HFFc6 (cell line): Measurements from ENCODE around the gene TTC8. TPM values are rescaled to one million over a fixed set of nuclear protein-coding genes. Genes with fewer than 3 reads are reported as not detected.
A peak's percentile ranks its signal among the peaks of the same experiment; 100 is the strongest.

Source experiments
- DNase-seq: peaks from one replicate; pipeline ENCODE4 v3.0.0-alpha.2; 2018
- H3K27ac Mint-ChIP-seq: 2 replicates; pipeline ENCODE4 v1.8.0; 2020; ENCODE audit warnings: mild to moderate bottlenecking, mixed read lengths
- H3K27me3 Mint-ChIP-seq: 2 replicates; pipeline ENCODE4 v1.8.0; 2021; ENCODE audit warnings: mild to moderate bottlenecking, moderate library complexity, mixed read lengths; ENCODE audit not compliant: insufficient read depth
- H3K36me3 Mint-ChIP-seq: 2 replicates; pipeline ENCODE4 v1.8.0; 2021; ENCODE audit warnings: low read depth, mixed read lengths
- H3K4me1 Mint-ChIP-seq: 2 replicates; pipeline ENCODE4 v1.8.0; 2020; ENCODE audit warnings: low read depth, mixed read lengths
- H3K4me3 Mint-ChIP-seq: 2 replicates; pipeline ENCODE4 v1.8.0; 2020; ENCODE audit warnings: mild to moderate bottlenecking, moderate library complexity, mixed read lengths
- H3K9me3 Mint-ChIP-seq: 2 replicates; pipeline ENCODE4 v1.8.0; 2020; ENCODE audit warnings: mild to moderate bottlenecking, mixed read lengths
- CTCF ChIP-seq: fragments of 200-600 bp; sonication (generic); IDR thresholded peaks from 2 replicates; pipeline ENCODE4 v1.5.0; 2021; ENCODE audit warnings: antibody characterized with exemption, mild to moderate bottlenecking
- total RNA-seq, 6 experiments: library from RNA; stranded (reverse); fragmentation: NEBNext Ultra II Directional; extraction: Animal tissue kit (Norgen Biotek cat#: 25700); gene quantifications; 2 replicates in 1 of 6; 3 replicates in 5 of 6; pipeline ENCODE4 v1.2.3, GENCODE V29; 2021

Gene TTC8
- total RNA-seq, 6 experiments from 2014 or later: 51.3 to 70.0 (median 58.5) TPM

DNA sequence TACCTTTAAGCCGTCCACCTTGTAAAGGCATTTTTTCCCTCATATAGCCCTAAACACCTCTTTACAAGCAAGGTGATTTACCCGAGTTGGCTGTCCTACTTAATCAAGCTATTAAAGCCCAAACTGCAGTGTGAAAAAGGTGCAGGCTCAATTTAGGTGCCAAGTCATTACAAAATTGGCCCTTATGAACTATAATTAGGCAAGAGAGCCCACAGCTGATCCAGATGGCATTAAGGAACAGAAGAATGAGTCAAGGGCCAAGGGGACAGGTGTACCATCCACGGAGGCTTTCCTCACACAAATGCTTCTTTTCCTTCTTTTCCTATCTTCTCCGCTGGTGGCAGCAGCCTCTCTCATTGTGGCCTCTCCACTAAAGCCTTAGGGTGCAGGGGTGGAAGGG is 90.5 kb downstream of the TTC8 start:
- no peaks in the 10 kb centered on the region for H3K36me3 Mint-ChIP-seq
- no peaks in the 10 kb centered on the region for H3K9me3 Mint-ChIP-seq
- H3K27ac Mint-ChIP-seq: no peak overlapping the region
- DNase-seq: no peak
- peaks cover 9% of the 10 kb centered on the region; the same call in 1 of the 2 replicates for H3K27me3 Mint-ChIP-seq
- H3K4me1 Mint-ChIP-seq: peaks cover 10% of the 10 kb centered on the region
- TF ChIP-seq CTCF: no peak
- H3K4me3 Mint-ChIP-seq: no peak overlapping the region

GRCh38 chr14:88919502-88919901 is 95.1 kb downstream of the TTC8 start:
- Mint-ChIP-seq H3K27me3 (peaks cover 9% of the 10 kb centered on the region; the same call in 1 of the 2 replicates), H3K4me1 (peaks cover 18% of the 10 kb centered on the region), H3K36me3 (no peaks in the 10 kb centered on the region; the same call in 1 of the 2 replicates), H3K27ac (no peak overlapping the region), H3K4me3 (no peak overlapping the region), H3K9me3 (peaks cover 8% of the 10 kb centered on the region)
- TF ChIP-seq CTCF: peak; percentile 43; the same call in 1 of the 2 replicates
- peak; percentile 46 for DNase-seq

Other genes starting within 250 kb of the TTC8 start
- gene EML5, start 31.7 kb upstream of the TTC8 start, total RNA-seq: 10 to 100 TPM in 5 of 6 experiments, 1 to 10 TPM in 1; 8.7 to 15.7 (median 14.7) TPM